ENCODE results near the gene PSMG2. TPM values are rescaled to one million over a fixed set of nuclear protein-coding genes. Genes with fewer than 3 reads are reported as not detected.

PSMG2 gene
- total and polyA plus RNA-seq, 2 of the 4 experiments (the other 2 are of a cell fraction) = 34.4 to 59.5 TPM

- Histone ChIP-seq H3K9me1 (ENCODE audit: insufficient read depth, low read length) (no peaks in the 10 kb centered on the region), H3K27ac (ENCODE audit: insufficient read depth, low read length) (peak overlapping the region; percentile 7; the same call in 1 of the 2 replicates)
These were observed 23.6 kb upstream of the PSMG2 start for GRCh38 chr18:12679183-12679786.

More at GRCh38 chr18:12679183-12679786, 23.6 kb upstream of the PSMG2 start:
- Histone ChIP-seq H4K20me1 (ENCODE audit: insufficient read depth, low read length) (no peaks in the 10 kb centered on the region), H2AK9ac (replicated peaks; ENCODE audit: low read depth, low read length, poor library complexity) (peak overlapping the region; percentile 37), H3K4me3 (ENCODE audit: insufficient read depth, low read depth, low read length) (no peak overlapping the region), H2BK5ac (ENCODE audit: low read depth, low read length, poor library complexity, severe bottlenecking) (peak overlapping the region; percentile 31), H4K91ac (ENCODE audit: insufficient read depth, low read depth, low read length) (peak overlapping the region; percentile 48; the same call in 1 of the 2 replicates), H3K14ac (replicated peaks; ENCODE audit: low read depth, low read length) (peak overlapping the region; percentile 80), H3K56ac (ENCODE audit: extremely low read depth, insufficient read depth, low read length) (no peak overlapping the region; the same call in 1 of the 2 replicates), H3K4me2 (ENCODE audit: low read depth, low read length) (0 out of 2 replicates have a peak overlapping the region, but pooled peaks have one; percentile 25), H3K18ac (ENCODE audit: low read depth, low read length) (peak overlapping the region; percentile 22; the same call in 1 of the 2 replicates), H2BK20ac (ENCODE audit: low read depth, low read length) (no peak overlapping the region), H3K4me1 (ENCODE audit: control insufficient read depth, insufficient read depth, low read length) (no peaks in the 10 kb centered on the region), H3K36me3 (ENCODE audit: control insufficient read depth, insufficient read depth, low read length) (peaks cover 13% of the 10 kb centered on the region), H3K27me3 (ENCODE audit: control insufficient read depth, insufficient read depth, low read length) (no peaks in the 10 kb centered on the region), H3K79me1 (ENCODE audit: low read depth in 1 of 2, low read length in 2 of 2) (peaks cover 0 to 4% of the 10 kb centered on the region in 2 experiments; a peak in 1 of 4 replicates), H2BK120ac (ENCODE audit: low read depth, low read length) (no peak overlapping the region), H2BK15ac (ENCODE audit: low read depth, low read length) (no peak overlapping the region), H3K9ac (ENCODE audit: low read depth, low read length) (peak overlapping the region; percentile 22; the same call in 1 of the 2 replicates), H2AK5ac (ENCODE audit: low read depth, low read length) (no peak overlapping the region), H2AFZ (replicated peaks; ENCODE audit: low read length, poor library complexity) (peak overlapping the region; percentile 64), H4K8ac (ENCODE audit: low read depth in 2 of 2, low read length in 2 of 2) (peak overlapping the region; percentile 96 to 97), H3K23ac (ENCODE audit: low read depth, low read length) (peak overlapping the region; percentile 34; the same call in 1 of the 2 replicates), H4K5ac (ENCODE audit: low read depth, low read length) (peak overlapping the region; percentile 66), H3K9me3 (ENCODE audit: control insufficient read depth, insufficient read depth, low read length) (no peaks in the 10 kb centered on the region), H3K4ac (ENCODE audit: low read depth, low read length) (peak overlapping the region; percentile 70)
- in situ Hi-C loops (cut with MboI; ENCODE audit: low sequenced_read_pairs) = no loop called here
- peak; percentile 99 for ATAC-seq (ENCODE audit: low read depth)
- ChIA-PET CTCF (interaction anchor here (0.7 kb wide), 1 partner anchor 20 kb away, joined by 6 read pairs; no protein-coding TSS in a partner anchor), POLR2A (ENCODE audit: unreplicated experiment) (interaction anchor here (0.6 to 0.7 kb wide), 2 partner anchors 51 to 347 kb away, joined by 3 to 4 read pairs; no protein-coding TSS in a partner anchor)
- TF ChIP-seq USF2 (IDR thresholded peaks at IDR 0.05; ENCODE audit: low read depth, low read length) (no peak), RAD21 (IDR thresholded peaks at IDR 0.05; ENCODE audit: low read length) (no peak), CHD1 (IDR thresholded peaks at IDR 0.05; ENCODE audit: low read depth, low read length) (no peak), RCOR1 (IDR thresholded peaks at IDR 0.05; ENCODE audit: insufficient replicate concordance, low read length) (no peak), MAZ (IDR thresholded peaks at IDR 0.05; ENCODE audit: borderline replicate concordance, low read depth, low read length) (peak; percentile 24; the same call in 1 of the 2 replicates)
- intact Hi-C loops (cut with micrococcal nuclease) = no loop called here
- dilution Hi-C loops (cut with HindIII; ENCODE audit: low sequenced_read_pairs, unreplicated experiment) = no loop called here
- WGBS, 2 experiments (ENCODE audit: extremely low coverage in 2 of 2, insufficient read length in 1 of 2) = 85% methylated on average over 4 of the region's 8 CpGs; no CpG with 5 or more reads in 1 of the 2 experiments
- no TSS peak for BruUV-seq (replicated peaks)
- DNase-seq = peak; percentile 42

Data from IMR-90 (cell line).